C4-2B (cell line): ENCODE results near the gene PMM1.

Experiments
- CTCF ChIP-seq: fragments of 450-650 bp; conservative IDR thresholded peaks from 2 replicates; pipeline ENCODE4 v1.5.1; 2017; ENCODE audit warnings: mild to moderate bottlenecking
- ZFX ChIP-seq: fragments of 450-650 bp; IDR thresholded peaks from 2 replicates; pipeline ENCODE4 v1.6.1; 2017

GRCh38 chr22:41585898-41586297 is 3.7 kb downstream of the PMM1 start:
- TF ChIP-seq CTCF (no peak), ZFX (no peak)
